Body of pancreas (tissue), 4 donors: ENCODE measurements around the gene KANK2.

ENCODE experiments used
- CTCF ChIP-seq, 7 experiments: fragments of 450-650 bp in 4 of 7; fragments of 200-600 bp in 3 of 7; sonication (generic) in 3 of 7; IDR thresholded peaks; one replicate each; pipeline ENCODE4 v1.5.1; 2016 to 2019; ENCODE audit warnings: antibody characterized with exemption in 7 of 7
- POLR2A ChIP-seq, 3 donors: fragments of 450-650 bp; IDR thresholded peaks; one replicate each; pipeline ENCODE4 v1.6.1; 2016; ENCODE audit warnings: antibody characterized with exemption in 3 of 3, mild to moderate bottlenecking in 2 of 3

- TF ChIP-seq CTCF (IDR thresholded peaks at IDR 0.05), result no peak
- TF ChIP-seq POLR2A (IDR thresholded peaks at IDR 0.05), result no peak
Observed at GRCh38 chr19:11238041-11238440, 40.7 kb upstream of the KANK2 start.
